ENCODE measurements around the gene NQO2.

The NQO2 gene

GRCh38 chr6:2982426-2983117 lies 17.1 kb upstream of the NQO2 start:
- no peak overlapping the region for H3K4me3 ChIP-seq (ENCODE audit: low read depth, low read length)
- TF ChIP-seq CTCF (IDR thresholded peaks at IDR 0.05; ENCODE audit: borderline replicate concordance, insufficient read depth, low read depth, low read length) = no peak

- no peak overlapping the region for H3K4me3 ChIP-seq (ENCODE audit: low read depth, low read length)
- no peak for TF ChIP-seq CTCF (IDR thresholded peaks at IDR 0.05; ENCODE audit: borderline replicate concordance, insufficient read depth, low read depth, low read length)
Observed at GRCh38 chr6:2984738-2985406, 14.8 kb upstream of the NQO2 start.

GRCh38 chr6:2986722-2987221 lies 12.9 kb upstream of the NQO2 start:
- no peak overlapping the region for H3K4me3 ChIP-seq (ENCODE audit: low read depth, low read length)
- TF ChIP-seq CTCF (IDR thresholded peaks at IDR 0.05; ENCODE audit: borderline replicate concordance, insufficient read depth, low read depth, low read length) = no peak

GRCh38 chr6:2988094-2988425 lies 11.6 kb upstream of the NQO2 start:
- H3K4me3 ChIP-seq (ENCODE audit: low read depth, low read length) = peak overlapping the region; percentile 60

GRCh38 chr6:2988426-2989331 lies 11.0 kb upstream of the NQO2 start:
- H3K4me3 ChIP-seq (ENCODE audit: low read depth, low read length) = peak overlapping the region; percentile 60
- TF ChIP-seq CTCF (IDR thresholded peaks at IDR 0.05; ENCODE audit: borderline replicate concordance, insufficient read depth, low read depth, low read length) = peak; percentile 89

More at GRCh38 chr6:2988094-2988425, 11.6 kb upstream of the NQO2 start:
- TF ChIP-seq CTCF (IDR thresholded peaks at IDR 0.05; ENCODE audit: borderline replicate concordance, insufficient read depth, low read depth, low read length) = no peak

- no peak for TF ChIP-seq CTCF (IDR thresholded peaks at IDR 0.05; ENCODE audit: borderline replicate concordance, insufficient read depth, low read depth, low read length)
Observed at GRCh38 chr6:2989332-2990247, 10.1 kb upstream of the NQO2 start.

More at GRCh38 chr6:2989332-2990247, 10.1 kb upstream of the NQO2 start:
- peak overlapping the region; percentile 60 for H3K4me3 ChIP-seq (ENCODE audit: low read depth, low read length)

Measured in GM12875 (cell line).